GM12878 (cell line): ENCODE data around the gene B3GALT6. TPM values are rescaled to one million over a fixed set of nuclear protein-coding genes. Genes with fewer than 3 reads are reported as not detected.

Experiments used
- BCLAF1 ChIP-seq: fragments of 450-650 bp; IDR thresholded peaks from 2 replicates; pipeline ENCODE4 v1.6.1; 2017; ENCODE audit warnings: antibody characterized with exemption, mild to moderate bottlenecking, moderate library complexity
- CREM ChIP-seq: IDR thresholded peaks from 2 replicates; pipeline ENCODE4 v1.6.1; 2014; ENCODE audit warnings: antibody characterized with exemption, low read depth
- CUX1 ChIP-seq: IDR thresholded peaks from 2 replicates; pipeline ENCODE4 v1.6.1; 2012; ENCODE audit warnings: improper control_type of control experiment, low read depth, low read length; ENCODE audit not compliant: insufficient replicate concordance
- EZH2 ChIP-seq: IDR thresholded peaks from 2 replicates; pipeline ENCODE4 v1.6.1; 2012; ENCODE audit warnings: low read depth, mild to moderate bottlenecking, control low read depth, inconsistent platforms, low read length, borderline replicate concordance; ENCODE audit not compliant: control insufficient read depth
- HDAC2 ChIP-seq: fragments of 200-600 bp; sonication (generic); IDR thresholded peaks from 2 replicates; pipeline ENCODE4 v1.6.1; 2017
- HDGF ChIP-seq: fragments of 450-650 bp; IDR thresholded peaks from 2 replicates; pipeline ENCODE4 v1.6.1; 2016; ENCODE audit warnings: antibody characterized with exemption
- HSF1 ChIP-seq: fragments of 150-350 bp; IDR thresholded peaks from 2 replicates; pipeline ENCODE4 v1.6.1; 2014; ENCODE audit warnings: mild to moderate bottlenecking, low read depth, low read length
- IKZF2 ChIP-seq, 2 experiments: fragments of 450-650 bp; IDR thresholded peaks; 2 replicates each; pipeline ENCODE4 v1.6.1; 2017; ENCODE audit warnings: mild to moderate bottlenecking in 2 of 2, moderate library complexity in 2 of 2
- MEF2B ChIP-seq: fragments of 450-650 bp; IDR thresholded peaks from 2 replicates; pipeline ENCODE4 v1.6.1; 2018; ENCODE audit warnings: mild to moderate bottlenecking, moderate library complexity; ENCODE audit not compliant: partially characterized antibody, poor library complexity, severe bottlenecking
- MLLT1 ChIP-seq: fragments of 450-650 bp; IDR thresholded peaks from 2 replicates; pipeline ENCODE4 v1.6.1; 2016; ENCODE audit warnings: mild to moderate bottlenecking
- NFYA ChIP-seq: IDR thresholded peaks from 2 replicates; pipeline ENCODE4 v1.6.1; 2011; ENCODE audit warnings: low read depth, mild to moderate bottlenecking, low read length, improper control_type of control experiment, borderline replicate concordance
- PAX8 ChIP-seq: fragments of 450-650 bp; IDR thresholded peaks from 2 replicates; pipeline ENCODE4 v1.6.1; 2017; ENCODE audit warnings: mild to moderate bottlenecking, moderate library complexity
- POLR2A ChIP-seq: IDR thresholded peaks from 2 replicates; pipeline ENCODE4 v1.6.1; 2011; ENCODE audit warnings: low read depth, mild to moderate bottlenecking, low read length
- POLR2AphosphoS5 ChIP-seq: IDR thresholded peaks from 2 replicates; pipeline ENCODE4 v1.6.1; 2011; ENCODE audit warnings: mild to moderate bottlenecking, low read length, inconsistent platforms
- SMC3 ChIP-seq: IDR thresholded peaks from 2 replicates; pipeline ENCODE4 v1.6.1; 2011; ENCODE audit warnings: low read length, improper control_type of control experiment, borderline replicate concordance
- SREBF1 ChIP-seq: IDR thresholded peaks from 2 replicates; pipeline ENCODE4 v1.6.1; 2012; ENCODE audit warnings: mild to moderate bottlenecking, low read length
- YY1 ChIP-seq: IDR thresholded peaks from 2 replicates; pipeline ENCODE4 v1.6.1; 2011; ENCODE audit warnings: low read depth, mild to moderate bottlenecking, low read length
- ZNF274 ChIP-seq: IDR thresholded peaks from one replicate; pipeline ENCODE4 v1.8.0; 2011; ENCODE audit not compliant: insufficient read length, insufficient read depth
- ZNF622 ChIP-seq: fragments of 450-650 bp; IDR thresholded peaks from 2 replicates; pipeline ENCODE4 v1.6.1; 2017; ENCODE audit warnings: mild to moderate bottlenecking, inconsistent platforms
- polyA plus RNA-seq, 11 experiments: library from polyadenylated mRNA; depleted of rRNA in 4 of 11; unstranded in 6 of 11; stranded (reverse) in 5 of 11; fragments of >200 nt; fragmentation: Nextera tagmentation in 4 of 11; fragmentation: Illumina TruSeq in 1 of 11; extraction: Ambion mirVana in 4 of 11; extraction: Trizol in 1 of 11; gene quantifications; 1 replicate in 1 of 11; 2 replicates in 10 of 11; pipeline versions ENCODE4 v1.2.1 to v1.2.3, GENCODE V29; 2011 to 2016; ENCODE audit warnings: inconsistent platforms in 2 of 11, missing spikeins in 2 of 11, low read depth in 1 of 11
- total RNA-seq, 4 experiments: library from RNA; depleted of rRNA in 3 of 4; stranded (reverse); fragments of >200 nt in 3 of 4; fragmentation: Illumina TruSeq in 1 of 4; extraction: Trizol in 1 of 4; gene quantifications; 2 replicates each; pipeline versions ENCODE4 v1.2.1 to v1.2.3, GENCODE V29; 2013 to 2021

The B3GALT6 gene
- total and polyA plus RNA-seq, 10 of the 15 experiments (the other 5 are each of a cell fraction or from before 2014, with no cell fraction given), result 0.53 to 20.8 (median 4.5) TPM

- TF ChIP-seq CUX1 (no peak), CREM (peak; percentile 71), POLR2A (peak; percentile 96), SREBF1 (no peak), ZNF622 (no peak), NFYA (no peak), MEF2B (no peak), PAX8 (no peak), HDAC2 (no peak), HDGF (no peak), POLR2AphosphoS5 (peak; percentile 81; the same call in 1 of the 2 replicates), SMC3 (no peak), YY1 (peak; percentile 99), IKZF2 (IDR thresholded peaks at IDR 0.05) (no peak), EZH2 (no peak), BCLAF1 (no peak), HSF1 (no peak), MLLT1 (no peak), ZNF274 (no peak)
These were observed 433 bp upstream of the B3GALT6 start, which contains the start of gene SDF4 (continued) for GRCh38 chr1:1231400-1232207.
